NCI-H128 (cell line): ENCODE measurements around the gene ACR.

ENCODE experiments used
- DNase-seq: peaks from one replicate; lab custom pipeline; 2025; ENCODE audit not compliant: unreplicated experiment; lab: John Stamatoyannopoulos, UW

Gene ACR

DNA sequence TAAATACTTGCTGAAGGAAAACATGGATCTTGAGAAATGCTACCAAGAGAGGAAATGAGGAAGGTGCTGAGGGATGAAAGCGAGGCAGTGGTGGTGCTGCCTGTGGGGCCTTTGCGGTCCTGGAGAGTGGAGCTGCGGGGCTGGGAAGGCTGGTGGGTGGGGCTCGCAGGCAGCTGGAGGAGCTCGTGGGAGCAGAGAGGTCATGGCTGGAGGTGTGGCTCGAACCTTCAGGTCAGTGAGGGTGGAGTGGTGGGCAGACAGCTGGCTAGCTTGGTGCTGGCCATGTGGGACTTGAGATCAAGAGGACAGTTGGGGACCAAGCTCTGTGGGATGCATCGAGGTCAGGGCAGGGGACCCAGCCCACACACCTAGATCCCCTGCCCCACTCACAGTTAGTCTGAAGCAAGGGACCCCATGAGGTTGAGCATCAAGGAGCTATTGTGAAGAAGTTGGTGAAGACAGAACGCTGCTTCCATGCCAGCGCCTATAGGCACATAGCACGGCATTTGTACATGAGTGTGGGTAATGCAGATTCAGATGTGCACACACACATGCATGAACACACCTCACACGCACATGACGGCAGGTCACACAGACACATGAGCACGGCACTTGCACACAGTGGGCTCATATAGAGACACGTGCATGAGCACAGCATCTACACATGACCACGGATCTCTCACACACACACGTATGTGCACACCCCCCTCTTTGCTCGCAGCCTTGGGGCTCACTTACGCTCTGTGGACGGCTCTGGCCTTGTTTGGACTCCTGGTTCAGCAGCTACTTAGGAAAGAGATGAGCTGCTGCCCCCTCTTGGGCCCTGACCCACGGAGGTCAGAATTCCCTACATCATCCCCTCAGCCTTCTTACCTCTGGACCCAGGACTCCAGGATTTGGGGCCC lies 34.9 kb upstream of the ACR start:
- no peak for DNase-seq

DNA sequence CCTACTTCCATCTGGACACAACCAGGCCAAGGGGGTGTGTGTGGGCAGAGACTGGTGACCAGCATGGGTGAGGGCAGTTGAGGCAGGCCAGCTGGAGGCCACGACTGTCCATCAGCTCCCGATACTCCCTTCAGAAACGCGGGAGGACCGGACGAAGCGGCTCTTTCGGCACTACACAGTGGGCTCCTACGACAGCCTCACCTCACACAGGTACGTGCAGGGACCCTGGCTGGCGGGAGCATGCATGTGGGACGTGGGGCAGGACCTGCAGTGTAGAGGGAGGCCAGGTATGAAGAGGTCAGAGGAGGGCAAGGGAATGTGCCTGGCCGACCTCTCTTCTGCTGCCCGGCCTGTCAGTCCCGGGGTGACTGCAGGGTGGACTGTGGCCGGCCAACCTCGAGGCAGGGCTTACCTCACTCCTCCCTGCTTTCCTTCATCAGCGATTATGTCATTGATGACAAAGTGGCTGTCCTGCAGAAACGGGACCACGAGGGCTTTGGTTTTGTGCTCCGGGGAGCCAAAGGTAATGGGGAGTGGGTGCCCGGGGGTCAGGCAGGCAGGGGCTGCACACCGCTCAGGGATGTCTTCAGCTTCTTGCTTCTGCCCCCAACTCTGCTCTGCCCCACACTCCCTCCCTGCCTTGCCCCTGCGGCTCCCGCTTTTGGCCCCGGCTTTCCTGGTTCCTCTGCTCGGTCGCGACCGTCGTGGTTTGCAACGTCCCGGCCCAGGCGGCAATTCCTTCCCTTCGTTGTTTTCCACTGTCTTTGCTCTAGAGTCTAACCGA lies 34.1 kb upstream of the ACR start:
- no peak for DNase-seq

- no peak for DNase-seq
Observed at GRCh38 chr22:50704510-50705218, 33.3 kb upstream of the ACR start.

DNA sequence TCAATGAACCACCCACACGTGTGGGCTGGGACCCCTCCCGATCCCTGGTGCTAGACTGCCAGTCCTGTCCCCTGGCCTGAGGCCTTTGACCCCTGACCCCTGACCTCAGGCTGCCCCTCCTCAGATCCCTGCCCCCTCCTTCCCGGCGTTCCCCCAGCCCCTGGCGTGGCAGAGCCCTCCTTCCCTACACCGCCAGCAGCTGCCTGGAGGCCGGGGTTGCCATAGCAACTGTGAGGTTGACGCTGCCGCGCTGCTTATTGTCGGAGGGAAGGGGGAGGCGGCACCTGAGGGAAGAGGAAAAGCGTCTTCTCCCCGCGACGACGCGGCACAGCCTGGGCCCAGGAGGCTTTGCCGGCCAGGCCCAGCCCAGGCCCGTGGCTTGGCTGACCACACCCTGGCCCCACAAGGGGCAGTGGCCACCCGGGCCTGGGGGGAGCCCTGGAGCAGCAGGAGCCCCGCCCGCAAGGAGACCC lies 32.7 kb upstream of the ACR start:
- peak; percentile 42 for DNase-seq

- DNase-seq = no peak
Observed at GRCh38 chr22:50705851-50706351, 32.1 kb upstream of the ACR start.

DNA sequence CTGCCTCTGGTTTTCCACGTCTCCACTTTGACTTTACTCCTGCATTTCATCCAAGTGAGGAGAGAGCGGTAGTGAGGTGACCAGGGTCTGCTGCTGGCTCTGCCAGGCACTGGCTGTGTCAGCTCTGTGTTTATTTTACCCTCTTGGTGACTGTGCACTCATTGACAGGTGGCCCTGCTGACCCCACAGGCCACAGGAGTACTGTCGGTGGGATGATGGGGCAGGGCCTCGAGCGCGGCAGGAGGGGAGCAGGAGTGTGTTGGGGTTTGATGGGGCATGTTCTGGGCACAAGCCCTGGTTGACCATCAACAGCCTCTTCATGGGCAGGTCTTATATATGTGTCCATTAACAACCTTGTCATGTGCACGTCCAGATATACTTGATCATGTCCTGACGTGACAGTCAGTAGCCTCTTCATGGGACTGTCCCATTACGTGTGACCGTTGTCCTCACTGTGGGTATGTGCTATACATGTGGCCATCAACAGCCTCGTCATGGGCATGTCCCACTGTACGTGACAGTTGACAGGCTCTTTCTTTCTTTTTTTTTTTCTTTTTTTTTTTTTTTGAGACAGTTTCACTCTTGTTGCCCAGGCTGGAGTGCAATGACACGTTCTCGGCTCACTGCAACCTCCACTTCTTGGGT lies 31.4 kb upstream of the ACR start:
- no peak for DNase-seq

DNA sequence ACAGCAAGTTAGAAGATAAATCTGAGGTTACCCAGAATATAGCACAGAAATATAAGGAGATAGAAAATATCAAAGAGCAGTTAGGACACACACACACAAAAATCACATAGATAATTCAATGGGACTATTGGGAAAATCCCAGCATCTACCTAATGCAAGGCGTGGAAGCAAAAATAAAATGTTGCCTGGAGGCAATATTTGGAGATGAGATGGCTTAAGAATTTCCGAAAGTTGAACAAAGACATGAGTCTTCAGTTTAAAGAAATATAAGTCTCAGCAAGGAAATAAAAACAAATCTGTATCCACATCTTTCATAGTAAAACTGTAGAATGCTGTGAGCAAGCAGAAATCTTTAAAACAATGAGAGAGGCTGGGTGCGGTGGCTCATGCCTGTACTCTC lies 29.5 kb upstream of the ACR start:
- no peak for DNase-seq

DNA sequence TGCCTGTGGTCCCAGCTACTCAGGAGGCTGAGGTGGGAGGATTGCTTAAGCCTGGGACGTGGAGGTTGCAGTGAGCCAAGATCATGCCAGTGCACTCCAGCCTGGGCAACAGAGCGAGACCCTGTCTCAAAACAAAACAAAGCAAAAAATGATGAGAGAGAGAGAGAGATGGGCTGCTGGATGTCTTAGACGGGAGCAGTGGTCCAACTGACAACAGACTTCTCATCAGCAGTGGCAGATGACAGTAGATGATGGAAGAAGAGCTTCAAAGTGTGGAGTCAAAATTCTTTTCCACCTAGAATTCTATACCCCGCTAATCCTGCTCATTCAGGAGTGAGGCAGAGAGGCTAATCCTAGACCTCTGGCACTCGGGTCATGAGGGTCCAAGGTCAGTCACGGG lies 29.0 kb upstream of the ACR start:
- DNase-seq = no peak

DNA sequence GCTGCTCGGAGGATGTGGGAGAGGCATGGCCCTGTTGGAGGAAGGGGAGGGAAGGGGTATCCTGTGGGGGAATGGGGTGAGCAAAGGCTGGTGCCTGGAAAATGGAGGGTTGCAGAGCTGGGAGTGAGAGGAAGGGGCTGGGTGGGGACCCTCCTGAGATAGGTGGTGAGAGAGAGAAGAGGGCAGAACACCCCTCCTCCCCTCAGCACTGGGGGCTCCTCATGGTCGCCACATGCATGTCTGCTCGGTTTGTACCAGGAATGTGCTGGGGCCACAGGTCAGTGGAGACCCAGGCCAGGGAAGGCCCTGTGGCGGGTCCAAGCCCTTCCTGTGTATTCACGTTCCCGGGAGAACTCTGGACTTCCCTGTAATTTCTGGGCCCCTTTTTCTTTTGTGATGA lies 27.8 kb upstream of the ACR start:
- DNase-seq = no peak

DNA sequence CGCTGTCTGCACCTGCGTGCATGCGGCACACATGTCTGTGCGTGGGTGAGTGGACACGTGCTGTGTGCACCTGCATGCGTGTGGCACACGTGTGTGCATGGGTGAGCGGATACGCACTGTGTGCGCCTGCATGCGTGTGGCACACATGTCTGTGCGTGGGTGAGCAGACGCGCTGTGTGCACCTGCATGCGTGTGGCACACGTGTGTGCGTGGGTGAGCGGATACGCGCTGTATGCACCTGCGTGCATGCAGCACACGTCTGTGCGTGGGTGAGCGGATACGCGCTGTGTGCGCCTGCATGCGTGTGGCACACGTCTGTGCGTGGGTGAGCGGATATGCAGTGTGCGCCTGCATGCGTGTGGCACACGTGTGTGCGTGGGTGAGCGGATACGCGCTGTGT lies 27.1 kb upstream of the ACR start:
- no peak for DNase-seq

DNA sequence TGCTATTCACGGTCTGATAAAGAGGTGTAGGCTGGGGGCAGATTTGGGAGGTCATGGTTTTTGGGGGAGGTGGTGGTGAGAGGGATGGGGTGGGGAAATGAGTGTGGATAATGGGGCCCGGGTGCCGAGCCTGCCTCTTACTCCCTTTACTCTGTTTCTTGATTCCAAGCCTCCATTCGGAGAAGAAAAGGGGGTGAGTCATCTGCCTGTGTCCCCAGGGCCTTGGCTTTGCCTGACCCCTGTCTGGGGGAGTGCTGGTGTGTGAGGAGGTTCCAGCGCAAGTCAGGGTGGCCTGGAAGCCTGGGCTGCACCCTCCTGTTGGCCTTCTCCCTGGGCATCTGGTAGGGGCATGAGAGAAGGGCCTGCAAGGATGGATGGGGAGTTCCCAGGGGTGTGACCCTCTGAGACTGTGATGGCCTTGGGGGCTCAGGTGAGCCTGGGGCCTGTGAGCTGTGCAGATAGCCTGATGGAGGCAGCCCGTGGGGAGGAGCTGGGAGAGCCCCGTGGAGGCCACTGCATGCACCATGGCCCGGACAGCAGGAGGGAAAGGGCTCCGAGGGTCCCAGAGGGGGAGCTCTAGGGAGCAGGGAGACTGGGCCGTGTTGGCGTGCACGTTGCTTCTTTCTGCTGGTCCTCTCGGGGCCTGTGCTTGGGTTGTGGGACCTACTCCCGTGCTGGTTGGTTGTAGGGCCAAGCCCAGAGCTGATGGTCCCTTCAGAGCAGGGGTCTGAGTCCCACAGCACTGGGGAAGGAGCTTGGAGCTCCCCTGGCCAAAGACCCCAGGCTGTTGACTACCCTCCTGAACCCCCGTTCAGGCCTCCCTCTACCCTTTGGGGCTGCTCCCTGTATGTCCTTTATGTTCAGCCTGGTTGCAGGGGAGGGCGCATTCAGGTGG lies 26.3 kb upstream of the ACR start:
- no peak for DNase-seq

DNA sequence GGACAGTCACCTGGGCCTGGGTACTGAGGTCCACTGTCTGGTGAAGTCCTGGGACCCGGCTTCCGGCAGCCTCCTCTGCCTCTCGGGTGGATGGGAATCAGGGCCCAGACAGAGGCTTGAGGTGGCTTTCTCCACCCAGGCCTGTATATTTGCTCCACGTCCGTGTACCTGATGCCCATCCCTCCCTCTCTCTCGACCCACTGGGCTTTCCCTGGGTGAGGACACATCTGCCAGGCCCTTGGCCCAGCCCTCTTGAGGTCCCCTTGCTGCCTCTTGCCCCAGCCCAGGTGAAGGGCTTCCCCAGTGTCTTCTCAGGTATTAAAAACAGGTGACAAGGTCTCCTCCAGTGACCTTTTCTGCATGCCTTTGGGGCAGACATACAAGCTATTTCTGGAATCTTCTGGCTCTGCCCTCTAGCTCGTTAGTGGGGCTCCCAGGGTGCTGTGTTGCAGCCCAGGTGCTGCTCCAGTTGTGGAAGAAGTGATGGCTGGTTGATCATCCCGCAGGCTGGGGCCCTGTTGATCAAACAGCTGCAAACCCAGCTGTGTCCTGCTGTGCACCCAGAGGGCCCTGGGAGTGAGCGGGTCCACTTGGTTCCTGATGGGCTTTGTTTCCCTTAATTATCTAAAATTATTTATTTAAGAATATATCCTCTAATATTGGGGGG lies 25.5 kb upstream of the ACR start:
- no peak for DNase-seq

GRCh38 chr22:50713008-50713385 lies 25.0 kb upstream of the ACR start:
- DNase-seq = no peak

DNA sequence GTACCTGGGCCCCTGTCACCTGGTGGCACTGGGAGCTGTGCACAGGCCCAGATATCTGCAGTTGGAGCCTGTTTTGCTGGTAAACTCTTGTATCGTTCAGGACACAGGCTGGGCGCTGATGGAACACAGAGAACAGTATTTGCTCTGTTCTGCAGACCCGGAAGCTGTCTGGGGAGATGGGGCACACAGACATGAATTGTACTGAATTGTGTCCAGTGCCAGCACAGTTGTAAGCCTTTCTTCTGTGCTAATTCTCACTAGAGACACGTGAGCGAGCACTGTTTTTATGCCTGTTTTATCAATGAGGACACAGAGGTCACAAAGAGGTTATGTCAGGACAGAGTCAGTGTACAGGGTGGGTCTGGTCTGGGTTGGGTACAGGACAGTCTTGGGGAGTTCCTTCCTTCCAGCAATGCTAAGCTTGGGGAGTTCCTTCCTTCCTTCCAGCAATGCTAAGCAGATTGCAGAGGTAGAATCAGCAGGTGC lies 24.4 kb upstream of the ACR start:
- DNase-seq = no peak

DNA sequence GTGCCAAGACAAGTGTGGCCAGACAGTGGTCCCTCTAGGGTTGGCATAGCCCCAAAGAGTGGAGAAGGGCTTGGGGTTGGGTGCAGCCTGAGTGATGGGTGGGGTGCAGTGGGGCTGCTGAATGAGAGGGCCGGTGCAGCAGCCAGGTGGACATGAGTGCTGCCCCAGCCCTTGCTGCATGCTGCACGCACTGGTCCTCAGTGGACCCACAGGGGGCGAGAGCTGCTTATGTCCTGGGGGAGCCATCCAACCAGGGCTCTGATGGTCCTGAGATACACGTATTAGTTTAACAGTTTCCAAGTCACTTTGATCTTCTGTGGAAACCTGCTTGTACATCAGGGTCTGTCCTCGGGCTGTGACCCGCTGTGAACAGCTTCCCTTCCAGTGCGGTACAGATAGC lies 23.9 kb upstream of the ACR start:
- DNase-seq = no peak

DNA sequence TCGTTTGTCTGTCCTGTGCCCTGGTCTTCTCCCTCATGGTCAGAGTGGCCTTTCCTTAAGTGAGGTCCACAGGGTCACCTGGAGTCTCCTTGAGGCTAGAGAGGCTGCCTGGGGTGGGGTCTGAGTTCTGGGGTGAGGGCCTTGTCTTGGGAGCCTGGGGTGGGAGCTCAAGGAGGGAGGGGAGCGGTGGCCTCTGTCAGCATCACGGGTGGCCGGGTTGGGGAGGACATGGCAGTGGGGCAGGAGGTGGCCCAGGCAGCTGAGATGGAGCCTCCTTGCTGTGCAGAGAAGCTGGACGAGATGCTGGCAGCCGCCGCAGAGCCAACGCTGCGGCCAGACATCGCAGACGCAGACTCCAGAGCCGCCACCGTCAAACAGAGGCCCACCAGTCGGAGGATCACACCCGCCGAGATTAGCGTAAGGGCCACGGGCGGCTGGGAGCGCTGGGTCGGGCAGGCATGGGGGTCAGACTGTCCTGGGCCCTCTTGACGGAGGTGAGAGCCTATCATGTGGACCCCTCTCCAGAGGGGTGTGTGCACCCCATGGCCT lies 23.3 kb upstream of the ACR start:
- DNase-seq = no peak

- DNase-seq = no peak
Observed at GRCh38 chr22:50715250-50715649, 22.8 kb upstream of the ACR start.

DNA sequence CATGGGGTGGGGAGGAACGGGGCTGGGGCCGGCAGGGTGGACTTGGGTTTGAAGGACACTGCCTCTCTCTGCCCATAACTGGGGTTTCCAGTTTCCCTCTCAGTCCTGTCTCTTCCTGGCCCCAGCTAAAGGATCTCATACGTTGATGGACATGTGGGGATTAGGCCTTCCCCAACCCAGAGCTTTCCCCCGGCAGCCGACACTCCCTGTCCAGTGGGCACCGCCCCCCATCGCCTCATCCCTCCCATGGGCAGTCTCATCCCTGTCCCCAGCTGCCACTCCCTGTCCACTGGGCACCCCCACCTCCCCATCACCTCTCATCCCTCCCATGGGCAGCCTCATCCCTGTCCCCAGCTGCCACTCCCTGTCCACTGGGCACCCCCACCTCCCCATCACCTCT lies 22.2 kb upstream of the ACR start:
- DNase-seq = no peak
